DND-41 (cell line): ENCODE data around the gene RNF144A.

Experiments
- ATAC-seq: fragments of 200-7000 bp; cut with Tn5 transposase; 3 replicates; pipeline ENCODE4 v1.9.1; 2021; ENCODE audit warnings: low read depth; ENCODE audit not compliant: insufficient read depth
- DNase-seq: peaks from one replicate; pipeline ENCODE4 v3.0.0-alpha.2; 2020
- H2AFZ ChIP-seq: 2 replicates; pipeline ENCODE4 v1.6.0; 2012; ENCODE audit warnings: low read depth, low read length
- H3K27ac ChIP-seq: 2 replicates; pipeline ENCODE4 v1.5.1; 2012; ENCODE audit warnings: low read length, inconsistent platforms
- H3K27me3 ChIP-seq: fragments of 200-600 bp; sonication (generic); 2 replicates; pipeline ENCODE4 v1.6.0; 2012; ENCODE audit warnings: low read length, mild to moderate bottlenecking, inconsistent platforms; ENCODE audit not compliant: insufficient read depth, poor library complexity
- H3K36me3 ChIP-seq: 2 replicates; pipeline ENCODE4 v1.5.1; 2012; ENCODE audit warnings: low read length, inconsistent platforms; ENCODE audit not compliant: insufficient read depth
- H3K4me1 ChIP-seq: 2 replicates; pipeline ENCODE4 v1.5.1; 2012; ENCODE audit warnings: mild to moderate bottlenecking, low read length; ENCODE audit not compliant: insufficient read depth
- H3K4me2 ChIP-seq: 2 replicates; pipeline ENCODE4 v1.6.0; 2012; ENCODE audit warnings: mild to moderate bottlenecking, moderate library complexity, low read length, inconsistent platforms; ENCODE audit not compliant: insufficient read depth
- H3K4me3 ChIP-seq, 2 experiments: fragments of 200-600 bp in 1 of 2; shearing (Covaris generic) in 1 of 2; 2 replicates each; pipeline ENCODE4 v1.5.1; 2012 to 2016; ENCODE audit warnings: inconsistent platforms in 2 of 2, low read length in 2 of 2, mild to moderate bottlenecking in 2 of 2, low read depth in 1 of 2, moderate library complexity in 1 of 2
- H3K79me2 ChIP-seq: 2 replicates; pipeline ENCODE4 v1.6.0; 2012; ENCODE audit warnings: low read length, inconsistent platforms; ENCODE audit not compliant: insufficient read depth
- H3K9ac ChIP-seq: 2 replicates; pipeline ENCODE4 v1.6.0; 2012; ENCODE audit warnings: low read depth, mild to moderate bottlenecking, inconsistent platforms, low read length, moderate library complexity
- H3K9me3 ChIP-seq: 2 replicates; pipeline ENCODE4 v1.5.1; 2012; ENCODE audit warnings: low read length, moderate library complexity, mild to moderate bottlenecking, inconsistent platforms; ENCODE audit not compliant: insufficient read depth, severe bottlenecking
- H4K20me1 ChIP-seq: 2 replicates; pipeline ENCODE4 v1.6.0; 2012; ENCODE audit warnings: low read length; ENCODE audit not compliant: insufficient read depth
- CTCF ChIP-seq: IDR thresholded peaks from 2 replicates; pipeline ENCODE4 v1.5.1; 2012; ENCODE audit warnings: borderline replicate concordance, low read length, moderate library complexity, mild to moderate bottlenecking; ENCODE audit not compliant: poor library complexity, severe bottlenecking; ENCODE audit errors: extremely low read depth
- EZH2 ChIP-seq: IDR thresholded peaks from 3 replicates; pipeline ENCODE4 v1.6.1; 2012; ENCODE audit warnings: borderline replicate concordance, low read depth, mild to moderate bottlenecking, moderate library complexity, low read length, inconsistent platforms; ENCODE audit not compliant: severe bottlenecking

RNF144A gene

GRCh38 chr2:6952101-6952500 is 34.9 kb downstream of the RNF144A start:
- peaks cover 62% of the 10 kb centered on the region for H3K36me3 ChIP-seq
- H3K27ac ChIP-seq, result no peak overlapping the region
- no peak for DNase-seq

GRCh38 chr2:6954586-6954985 is 37.4 kb downstream of the RNF144A start:
- Histone ChIP-seq H3K36me3 (peaks cover 64% of the 10 kb centered on the region), H4K20me1 (peaks cover 32% of the 10 kb centered on the region; the same call in 1 of the 2 replicates), H3K4me2 (no peak overlapping the region), H3K79me2 (peaks cover 88% of the 10 kb centered on the region), H3K4me1 (no peaks in the 10 kb centered on the region), H3K27ac (no peak overlapping the region), H2AFZ (no peak overlapping the region), H3K9ac (no peak overlapping the region), H3K4me3 (no peak overlapping the region), H3K9me3 (no peaks in the 10 kb centered on the region), H3K27me3 (no peaks in the 10 kb centered on the region)
- DNase-seq (no peak), ATAC-seq (no peak)
- no peak for TF ChIP-seq CTCF
- TF ChIP-seq EZH2, result no peak

More at GRCh38 chr2:6952101-6952500, 34.9 kb downstream of the RNF144A start:
- no peak overlapping the region for H3K4me3 ChIP-seq
- H3K79me2 ChIP-seq, result peaks cover 90% of the 10 kb centered on the region
- H3K9me3 ChIP-seq, result no peaks in the 10 kb centered on the region
- TF ChIP-seq EZH2, result no peak
- no peak for TF ChIP-seq CTCF
- no peak for ATAC-seq
- H3K4me1 ChIP-seq, result no peaks in the 10 kb centered on the region
- H2AFZ ChIP-seq, result no peak overlapping the region
- H3K4me2 ChIP-seq, result no peak overlapping the region
- H3K27me3 ChIP-seq, result no peaks in the 10 kb centered on the region
- no peak overlapping the region for H3K9ac ChIP-seq
- H4K20me1 ChIP-seq, result peaks cover 28% of the 10 kb centered on the region; the same call in 1 of the 2 replicates

DNA sequence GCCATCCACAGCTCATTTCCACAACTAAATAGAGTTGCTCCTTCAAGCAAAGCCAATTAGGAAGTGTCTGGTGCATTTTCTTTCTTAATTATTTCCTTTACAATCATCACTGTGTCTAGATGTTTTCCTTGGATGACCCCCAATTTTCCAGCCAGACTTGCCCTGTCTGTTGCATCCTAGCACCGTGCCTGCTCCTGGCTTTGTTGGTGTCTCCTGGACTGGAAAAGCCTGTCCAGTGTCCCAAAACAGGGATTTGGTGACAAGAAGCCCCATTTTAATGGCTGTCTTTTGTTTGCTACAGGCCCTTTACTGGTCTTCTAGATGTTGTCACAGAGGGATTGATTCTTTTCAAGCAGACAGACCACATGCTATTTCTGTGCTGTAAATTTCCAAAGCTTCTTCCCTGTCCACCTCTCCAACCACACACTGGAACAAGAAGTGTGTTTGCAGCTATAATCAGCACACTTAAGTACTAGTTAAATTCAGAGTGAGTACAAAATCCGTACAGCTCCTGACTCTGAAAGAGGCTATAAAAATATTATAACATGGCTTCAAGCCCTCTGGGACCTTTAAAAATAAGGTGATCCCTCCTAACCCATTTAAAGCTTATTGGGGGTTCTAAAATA is 38.4 kb downstream of the RNF144A start:
- Histone ChIP-seq H3K79me2 (peaks cover 90% of the 10 kb centered on the region), H2AFZ (no peak overlapping the region), H3K36me3 (peaks cover 68% of the 10 kb centered on the region), H3K9me3 (no peaks in the 10 kb centered on the region), H3K4me2 (no peak overlapping the region), H3K9ac (no peak overlapping the region), H3K27me3 (no peaks in the 10 kb centered on the region), H3K4me1 (no peaks in the 10 kb centered on the region), H3K4me3 (no peak overlapping the region), H4K20me1 (peaks cover 33% of the 10 kb centered on the region; the same call in 1 of the 2 replicates), H3K27ac (no peak overlapping the region)
- DNase-seq (no peak), ATAC-seq (no peak)
- TF ChIP-seq EZH2, result no peak
- TF ChIP-seq CTCF, result no peak

DNA sequence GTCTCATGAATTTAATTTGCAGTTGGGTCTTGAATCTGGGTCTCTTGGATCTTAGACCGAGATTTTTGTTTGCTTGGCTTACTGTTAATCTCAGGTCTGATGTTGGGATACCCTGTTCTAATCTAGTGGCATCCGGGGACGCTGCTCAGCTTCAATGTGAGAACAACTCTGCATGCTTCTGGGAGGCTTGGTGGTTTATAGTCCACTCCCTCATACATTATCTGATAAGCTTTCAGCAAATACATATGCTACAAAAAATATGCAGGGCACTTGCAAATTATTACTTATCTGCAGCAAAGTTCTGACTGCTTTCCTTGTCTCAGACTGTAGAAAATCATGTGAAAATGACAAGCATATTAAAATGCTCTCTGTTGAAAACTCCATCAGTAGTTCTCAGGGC is 39.4 kb downstream of the RNF144A start:
- Histone ChIP-seq H3K27ac (no peak overlapping the region), H3K36me3 (peaks cover 68% of the 10 kb centered on the region), H3K27me3 (no peaks in the 10 kb centered on the region), H3K4me3 (no peak overlapping the region), H3K79me2 (peaks cover 89% of the 10 kb centered on the region), H2AFZ (no peak overlapping the region), H3K4me2 (no peak overlapping the region), H3K4me1 (no peaks in the 10 kb centered on the region), H3K9ac (no peak overlapping the region), H4K20me1 (peaks cover 28% of the 10 kb centered on the region; the same call in 1 of the 2 replicates), H3K9me3 (no peaks in the 10 kb centered on the region)
- no peak for TF ChIP-seq EZH2
- no peak for TF ChIP-seq CTCF
- ATAC-seq (no peak), DNase-seq (no peak)
